Esophagus mucosa (tissue), 1 donor: Measurements from ENCODE around the gene TMEM164. TPM values are rescaled to one million over a fixed set of nuclear protein-coding genes. Genes with fewer than 3 reads are reported as not detected.
"Not testable (repeated sequence)": the region's sequence is repeated elsewhere in the genome, so short reads cannot be mapped to it uniquely, and the experiment has no call there.

Experiments
- ATAC-seq: fragments of 200-7000 bp; cut with Tn5 transposase; one replicate; pipeline ENCODE4 v1.9.1; 2020
- total RNA-seq: library from RNA; stranded (reverse); gene quantifications from one replicate; pipeline ENCODE4 v1.2.4, GENCODE V29; 2023
- donor health status: DM: yes; HTN: yes; CAD: no.

The TMEM164 gene
- total RNA-seq, 1 donor from 2014 or later, result 22.4 TPM

- no peak for ATAC-seq
Measured at GRCh38 chrX:110136136-110136535, 133.2 kb downstream of the TMEM164 start.

DNA sequence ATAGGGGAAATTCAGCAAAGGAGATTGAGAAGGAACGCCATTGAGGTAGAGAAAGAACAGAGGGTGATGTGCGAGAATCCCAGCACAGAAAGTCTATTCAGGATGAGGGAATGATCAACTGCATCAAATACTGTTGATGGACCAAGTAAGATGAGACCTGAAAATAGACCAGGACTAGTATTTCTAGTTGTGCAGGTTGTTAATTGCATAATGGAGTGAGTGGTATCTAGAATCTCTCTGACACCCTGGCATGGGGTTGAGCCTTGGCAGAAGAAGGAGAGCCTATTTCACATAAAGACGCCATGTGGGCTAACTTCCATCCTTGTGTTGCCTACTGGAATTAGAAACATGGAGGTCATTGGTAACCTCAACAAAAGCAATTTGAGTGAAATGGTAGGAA, 135.6 kb downstream of the TMEM164 start:
- no peak for ATAC-seq

DNA sequence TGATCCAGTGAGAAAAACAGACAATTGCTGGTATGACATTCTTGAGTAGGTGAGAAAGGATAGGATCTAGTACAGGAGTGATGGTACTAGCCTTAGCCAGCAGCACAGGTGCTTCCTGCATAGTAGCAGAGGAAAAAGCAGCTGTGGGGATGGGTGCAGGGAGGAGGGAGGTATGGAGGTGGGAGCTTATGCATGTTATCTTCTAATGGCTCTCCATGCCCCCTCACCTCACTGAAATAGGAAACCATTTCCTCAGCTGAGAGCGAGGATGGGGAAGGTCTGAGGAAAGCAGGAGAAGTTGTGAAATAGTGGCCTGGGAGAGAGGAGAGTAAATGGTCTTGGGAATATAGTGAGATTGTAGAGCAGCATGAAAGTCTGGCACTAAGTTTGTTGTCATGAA, 136.3 kb downstream of the TMEM164 start:
- no peak for ATAC-seq

- peak; percentile 96 for ATAC-seq
Measured at GRCh38 chrX:110142096-110142495, 139.2 kb downstream of the TMEM164 start.

DNA sequence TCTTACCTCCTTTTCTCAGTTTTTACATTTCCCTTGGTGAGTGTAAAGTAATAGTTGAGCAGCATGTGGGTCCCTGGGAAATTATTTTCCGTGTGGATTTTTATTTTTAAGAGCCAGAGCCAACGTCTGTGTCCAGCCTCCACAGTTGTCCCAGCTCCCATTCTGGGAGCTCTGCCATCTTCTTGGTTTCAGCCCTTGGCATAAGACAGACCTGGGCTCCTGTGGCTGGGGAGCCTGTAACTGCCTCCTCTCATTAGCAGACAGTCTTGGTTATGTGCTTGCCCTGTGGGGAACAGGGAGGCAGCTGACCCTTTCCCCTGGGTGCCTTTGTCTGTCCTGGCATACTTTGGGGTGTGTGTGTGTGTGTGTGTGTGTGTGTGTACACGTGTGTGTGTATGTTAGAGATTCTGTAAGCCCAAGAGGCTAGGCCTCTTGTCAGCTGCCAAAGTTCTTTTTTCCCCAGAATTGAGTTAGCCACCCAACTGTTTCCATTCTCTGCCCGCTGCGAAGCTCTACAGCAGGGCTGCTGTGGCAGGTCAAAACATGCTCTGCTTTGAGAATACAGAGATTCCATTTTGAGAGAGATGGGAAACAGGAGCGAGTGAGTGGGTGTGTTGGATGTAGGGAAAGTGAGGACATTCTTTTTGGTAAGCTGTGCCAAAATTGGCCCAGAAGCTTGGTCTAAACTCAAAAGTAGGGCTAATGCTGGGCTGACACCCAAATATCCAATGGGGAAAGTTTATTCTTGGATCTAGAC, 140.7 kb downstream of the TMEM164 start:
- no peak for ATAC-seq

DNA sequence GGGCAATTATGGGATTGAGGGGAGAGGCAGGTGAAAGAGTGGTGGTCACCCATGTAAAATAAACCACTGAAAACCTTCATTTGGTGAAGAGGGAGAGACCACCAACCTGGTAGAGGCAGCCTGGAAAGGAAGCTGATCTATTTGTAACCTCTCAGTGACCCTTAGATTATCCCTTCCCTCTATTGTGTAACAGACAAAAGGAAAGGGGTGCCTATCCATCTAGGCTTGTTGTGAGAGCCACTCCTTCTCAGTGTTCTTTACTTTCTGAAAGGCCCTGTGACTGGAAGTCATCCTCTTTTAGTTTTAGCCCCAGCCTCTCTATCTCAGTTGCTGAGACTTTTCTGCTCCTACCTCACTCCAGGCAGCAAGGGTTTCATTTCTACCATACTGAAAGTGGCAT, 142.4 kb downstream of the TMEM164 start:
- no peak for ATAC-seq

DNA sequence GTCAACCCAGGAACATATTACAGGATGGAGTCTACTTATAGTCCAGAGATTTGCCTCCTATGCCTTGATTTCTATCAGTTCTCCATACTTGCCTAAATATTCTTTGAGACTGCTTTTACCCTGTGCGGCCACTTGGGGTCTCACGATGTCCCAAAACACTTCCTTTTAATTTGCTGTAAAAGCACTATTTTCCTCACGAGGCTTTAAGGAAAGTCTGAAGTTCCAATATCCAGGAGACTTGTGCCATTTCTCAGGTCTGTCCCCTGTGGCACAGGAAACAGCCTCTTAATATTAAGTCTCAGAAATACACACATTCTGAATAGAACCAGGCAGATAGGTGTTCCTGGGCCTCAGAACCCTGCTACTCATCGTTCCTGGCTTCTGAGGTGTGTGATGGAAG, 142.9 kb downstream of the TMEM164 start:
- ATAC-seq, result no peak

DNA sequence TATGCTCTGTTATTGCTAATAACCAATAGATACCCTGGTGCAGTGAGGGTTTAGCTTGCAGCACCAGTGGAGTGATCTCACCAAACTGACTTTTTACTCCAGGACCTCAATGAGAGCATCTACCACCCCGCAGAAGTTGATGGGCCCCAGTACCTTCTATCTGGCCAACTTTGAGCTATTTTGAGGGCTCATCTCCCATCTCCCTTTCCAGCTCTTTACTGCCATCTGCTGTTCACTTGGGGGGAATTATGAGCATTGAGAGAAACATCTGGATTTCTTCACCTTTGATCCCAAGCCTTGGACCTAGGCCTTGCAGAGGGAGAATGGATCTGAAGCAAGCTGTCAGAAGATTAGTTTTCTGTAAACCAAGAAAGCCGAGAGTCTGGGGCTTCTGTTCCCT, 143.6 kb downstream of the TMEM164 start:
- no peak for ATAC-seq

- no peak for ATAC-seq
Measured at GRCh38 chrX:110153244-110153643, 150.3 kb downstream of the TMEM164 start.

DNA sequence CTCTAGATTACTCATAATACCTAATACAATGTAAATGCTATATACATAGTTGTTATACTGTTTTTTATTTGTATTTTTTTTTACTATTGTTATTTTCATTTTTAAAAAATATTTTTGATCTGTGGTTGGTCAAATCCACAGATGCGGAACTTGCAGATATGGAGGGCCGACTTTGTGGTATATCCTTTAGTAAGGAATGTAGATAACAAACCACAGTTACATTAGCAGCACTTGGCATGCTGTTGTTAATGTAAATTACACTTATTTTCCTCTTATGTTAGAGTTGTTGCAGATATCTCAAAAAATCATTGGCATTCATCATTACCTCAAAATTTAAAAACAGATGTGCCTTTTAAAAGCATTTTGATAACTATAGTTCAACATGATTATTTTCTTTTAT, 151.0 kb downstream of the TMEM164 start:
- ATAC-seq, result no peak

DNA sequence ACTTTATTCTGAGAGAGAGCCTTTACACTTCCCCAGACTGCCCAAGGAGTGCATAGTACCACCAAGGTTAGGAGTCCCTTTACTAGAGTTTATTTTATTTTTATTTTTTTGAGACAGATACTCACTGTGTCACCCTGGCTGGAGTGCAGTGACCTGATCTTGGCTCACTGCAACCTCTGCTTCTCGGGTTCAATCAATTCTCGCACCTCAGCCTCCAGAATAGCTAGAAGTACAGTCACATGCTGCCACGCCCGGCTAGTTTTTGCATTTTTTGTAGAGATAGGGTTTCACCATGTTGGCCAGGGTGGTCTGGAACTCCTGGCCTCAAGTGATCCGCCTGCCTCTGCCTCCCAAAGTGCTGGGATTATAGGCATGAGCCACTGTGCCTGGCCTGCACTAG, 151.4 kb downstream of the TMEM164 start:
- ATAC-seq, result not testable (repeated sequence)

GRCh38 chrX:110155759-110156158, 152.8 kb downstream of the TMEM164 start:
- ATAC-seq, result no peak

- ATAC-seq, result no peak
Measured at GRCh38 chrX:110156167-110156754, 153.3 kb downstream of the TMEM164 start.

DNA sequence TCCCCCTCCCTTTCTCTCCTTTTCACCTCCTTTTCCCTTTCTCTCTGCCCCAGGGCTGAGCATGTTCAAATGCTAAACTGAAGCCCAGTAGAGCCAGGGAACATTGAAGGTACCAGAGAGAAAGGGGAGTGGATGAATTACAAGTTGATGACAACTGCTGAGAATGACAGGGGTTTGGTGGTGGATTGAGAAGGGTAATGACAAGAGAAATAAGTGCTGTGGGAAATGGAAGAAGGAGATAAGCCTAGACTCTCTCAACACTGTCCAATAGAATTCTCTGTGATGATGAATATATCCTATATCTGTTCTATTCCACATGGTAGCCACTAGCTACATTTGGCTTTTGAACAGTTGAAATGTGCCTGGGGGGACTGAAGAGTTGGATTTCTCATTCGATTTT, 154.5 kb downstream of the TMEM164 start:
- no peak for ATAC-seq

DNA sequence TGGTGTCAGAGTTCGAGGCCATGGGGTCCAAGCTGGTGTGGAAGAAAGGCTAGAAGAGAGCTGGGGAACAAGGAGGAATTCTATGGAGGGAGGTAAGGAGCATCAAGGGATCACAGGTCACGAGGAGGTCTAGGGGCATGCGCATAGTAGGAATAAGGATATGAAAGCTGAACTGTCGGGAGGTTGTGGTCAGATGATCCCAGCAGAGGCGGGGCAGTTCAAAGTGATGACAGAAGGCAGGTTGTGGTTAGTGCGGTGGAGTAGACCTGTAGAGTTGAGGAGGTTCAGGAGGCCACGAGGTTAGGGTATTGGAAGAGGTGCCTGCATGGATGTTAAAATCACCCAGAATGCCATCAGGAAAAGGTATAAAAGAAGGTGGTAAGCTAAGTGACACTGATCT, 156.3 kb downstream of the TMEM164 start:
- ATAC-seq, result no peak

GRCh38 chrX:110159865-110160264, 157.0 kb downstream of the TMEM164 start:
- ATAC-seq, result no peak

- no peak for ATAC-seq
Measured at GRCh38 chrX:110161361-110161686, 158.4 kb downstream of the TMEM164 start.

- no peak for ATAC-seq
Measured at GRCh38 chrX:110162131-110162530, 159.2 kb downstream of the TMEM164 start.

- ATAC-seq, result peak; percentile 53
Measured at GRCh38 chrX:110162867-110163266, 160.0 kb downstream of the TMEM164 start.

- no peak for ATAC-seq
Measured at GRCh38 chrX:110163488-110163887, 160.6 kb downstream of the TMEM164 start.

DNA sequence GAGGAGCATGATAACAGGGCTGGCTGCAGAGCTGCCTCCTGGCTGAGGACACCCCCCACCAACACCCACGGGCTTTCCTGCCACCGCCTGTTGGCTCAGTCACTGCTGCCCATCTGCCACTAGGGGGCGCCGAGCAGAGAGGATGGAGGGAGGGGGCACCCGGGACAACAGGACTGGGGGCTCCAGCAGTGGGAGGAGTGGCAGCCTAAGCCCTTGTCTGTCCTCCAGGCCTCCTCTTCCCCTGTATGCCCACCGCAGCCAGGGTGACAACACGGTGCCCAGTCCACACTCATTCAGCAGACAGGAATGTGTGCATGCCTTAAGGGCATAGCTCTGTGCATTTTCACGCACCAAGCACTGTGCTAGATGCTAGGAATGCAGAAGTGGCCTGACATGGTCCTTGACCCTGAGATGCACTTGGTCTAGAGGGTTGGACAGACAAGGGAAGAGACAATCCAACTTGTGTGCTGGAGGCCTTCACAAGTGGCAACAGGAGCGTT, 165.1 kb downstream of the TMEM164 start:
- peak; percentile 47 for ATAC-seq

DNA sequence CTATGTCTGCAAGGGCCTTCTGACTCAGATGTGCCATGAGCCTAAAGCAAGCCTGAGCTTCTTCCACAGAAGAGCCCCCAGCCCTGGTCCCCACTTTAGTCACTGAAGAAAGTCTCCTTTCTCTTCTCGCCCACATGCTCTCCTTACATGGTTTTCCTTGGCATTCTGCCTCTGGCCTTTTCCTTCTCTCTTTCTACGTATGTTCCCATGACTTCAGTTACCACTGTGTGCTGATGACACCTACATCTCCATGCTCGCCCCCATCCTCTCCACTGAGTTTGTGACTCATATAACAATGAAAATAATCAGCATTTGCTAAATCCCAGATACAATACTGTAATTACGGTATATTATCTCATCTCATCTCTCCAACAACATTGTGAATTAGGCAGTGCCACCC, 165.7 kb downstream of the TMEM164 start:
- no peak for ATAC-seq

- no peak for ATAC-seq
Measured at GRCh38 chrX:110170029-110170428, 167.1 kb downstream of the TMEM164 start.

DNA sequence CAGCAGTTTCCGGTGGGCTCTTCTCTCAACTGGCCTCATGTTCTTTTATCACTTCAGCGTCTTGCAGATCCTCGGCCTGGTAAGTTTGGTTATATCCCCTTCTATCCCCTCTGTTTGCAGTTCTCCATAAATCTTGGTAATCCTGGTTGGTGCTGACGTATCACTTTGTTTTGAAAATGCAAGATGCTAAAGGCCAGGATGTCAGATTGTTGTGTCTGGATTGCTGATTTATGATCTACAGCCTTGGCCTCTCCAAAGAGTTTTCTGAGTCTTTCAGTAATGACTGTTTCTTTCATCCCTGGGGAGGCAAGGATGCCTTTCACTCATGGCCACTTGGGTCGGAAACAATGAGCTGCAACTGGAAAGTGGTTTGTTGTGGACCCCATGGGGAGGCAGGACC, 168.5 kb downstream of the TMEM164 start:
- ATAC-seq, result no peak

GRCh38 chrX:110172215-110172614, 169.3 kb downstream of the TMEM164 start:
- ATAC-seq, result peak; percentile 44
